ACC112 (cell line): Measurements from ENCODE around the gene SMARCD3.

Experiments used
- H2AFZ ChIP-seq: fragments of 200-600 bp; sonication (generic); one replicate; pipeline ENCODE4 v1.6.0; 2017; ENCODE audit warnings: antibody characterized with exemption, low read length; ENCODE audit not compliant: unreplicated experiment
- H3K27ac ChIP-seq: fragments of 200-600 bp; sonication (generic); 2 replicates; pipeline ENCODE4 v1.5.1; 2014; ENCODE audit warnings: low read depth, mild to moderate bottlenecking, antibody characterized with exemption, low read length, moderate library complexity
- H3K27me3 ChIP-seq: fragments of 200-600 bp; sonication (generic); 2 replicates; pipeline ENCODE4 v1.6.1; 2014; ENCODE audit warnings: mild to moderate bottlenecking, antibody characterized with exemption, low read length, moderate library complexity, mixed read lengths; ENCODE audit not compliant: insufficient read depth
- H3K36me3 ChIP-seq: fragments of 200-600 bp; sonication (generic); 2 replicates; pipeline ENCODE4 v1.6.1; 2016; ENCODE audit warnings: mild to moderate bottlenecking, antibody characterized with exemption, low read length, moderate library complexity, mixed read lengths; ENCODE audit not compliant: insufficient read depth
- H3K4me1 ChIP-seq: fragments of 200-600 bp; sonication (generic); one replicate; pipeline ENCODE4 v1.6.1; 2016; ENCODE audit warnings: low read length, mixed read lengths; ENCODE audit not compliant: insufficient read depth, unreplicated experiment, control insufficient read depth
- H3K4me3 ChIP-seq: fragments of 200-600 bp; sonication (generic); 2 replicates; pipeline ENCODE4 v1.5.1; 2014; ENCODE audit warnings: mild to moderate bottlenecking, low read depth, low read length
- H3K79me2 ChIP-seq: fragments of 200-600 bp; sonication (generic); one replicate; pipeline ENCODE4 v1.6.0; 2016; ENCODE audit warnings: low read length; ENCODE audit not compliant: control insufficient read depth, unreplicated experiment, insufficient read depth

Gene SMARCD3

DNA sequence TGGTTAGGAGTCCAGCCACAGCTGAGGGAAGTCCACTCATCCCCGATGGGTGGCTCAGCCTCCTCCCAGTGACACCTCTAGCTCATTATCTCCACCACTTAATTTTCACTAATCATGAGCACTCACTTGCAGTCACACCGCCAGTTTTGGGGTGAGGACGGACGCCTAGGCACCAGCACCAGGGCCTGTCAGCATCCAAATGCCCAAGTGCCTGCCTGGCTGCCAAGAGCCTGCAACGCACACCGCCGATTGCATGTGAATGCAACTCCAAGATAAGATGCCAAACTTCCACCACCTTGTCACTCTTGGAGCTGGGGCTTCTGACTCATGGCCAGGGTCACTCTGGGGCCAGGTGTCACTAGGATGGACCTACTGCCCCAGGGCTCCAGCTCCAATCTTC lies 24.4 kb upstream of the SMARCD3 start:
- no peak overlapping the region for H3K4me3 ChIP-seq
- H3K27me3 ChIP-seq = no peaks in the 10 kb centered on the region
- H2AFZ ChIP-seq = no peak overlapping the region
- no peak overlapping the region for H3K27ac ChIP-seq
- H3K36me3 ChIP-seq = no peaks in the 10 kb centered on the region
- H3K4me1 ChIP-seq = no peaks in the 10 kb centered on the region
- no peaks in the 10 kb centered on the region for H3K79me2 ChIP-seq

DNA sequence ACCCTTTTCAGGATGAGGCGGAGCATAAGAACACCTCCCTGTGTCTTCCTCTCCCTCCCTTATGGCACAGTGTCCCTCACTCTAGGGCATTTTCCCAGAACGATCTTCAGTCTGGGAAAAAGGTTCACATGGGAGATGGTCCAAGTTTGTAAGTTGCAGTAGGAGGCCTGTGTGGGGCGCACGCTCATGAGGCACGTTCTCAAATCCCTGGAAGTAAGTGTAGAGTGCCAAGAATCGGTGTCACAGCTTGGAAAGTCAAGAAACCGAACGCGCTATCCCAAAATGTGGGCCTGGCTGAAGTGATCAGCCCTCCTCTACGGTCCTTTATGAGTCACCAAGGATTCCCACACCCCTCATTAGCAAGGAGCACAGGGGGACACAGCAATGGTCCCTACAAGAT lies 23.9 kb upstream of the SMARCD3 start:
- no peak overlapping the region for H3K27ac ChIP-seq
- H3K4me3 ChIP-seq = no peak overlapping the region
- no peaks in the 10 kb centered on the region for H3K79me2 ChIP-seq
- H3K36me3 ChIP-seq = no peaks in the 10 kb centered on the region
- H3K4me1 ChIP-seq = no peaks in the 10 kb centered on the region
- H3K27me3 ChIP-seq = no peaks in the 10 kb centered on the region
- H2AFZ ChIP-seq = no peak overlapping the region

DNA sequence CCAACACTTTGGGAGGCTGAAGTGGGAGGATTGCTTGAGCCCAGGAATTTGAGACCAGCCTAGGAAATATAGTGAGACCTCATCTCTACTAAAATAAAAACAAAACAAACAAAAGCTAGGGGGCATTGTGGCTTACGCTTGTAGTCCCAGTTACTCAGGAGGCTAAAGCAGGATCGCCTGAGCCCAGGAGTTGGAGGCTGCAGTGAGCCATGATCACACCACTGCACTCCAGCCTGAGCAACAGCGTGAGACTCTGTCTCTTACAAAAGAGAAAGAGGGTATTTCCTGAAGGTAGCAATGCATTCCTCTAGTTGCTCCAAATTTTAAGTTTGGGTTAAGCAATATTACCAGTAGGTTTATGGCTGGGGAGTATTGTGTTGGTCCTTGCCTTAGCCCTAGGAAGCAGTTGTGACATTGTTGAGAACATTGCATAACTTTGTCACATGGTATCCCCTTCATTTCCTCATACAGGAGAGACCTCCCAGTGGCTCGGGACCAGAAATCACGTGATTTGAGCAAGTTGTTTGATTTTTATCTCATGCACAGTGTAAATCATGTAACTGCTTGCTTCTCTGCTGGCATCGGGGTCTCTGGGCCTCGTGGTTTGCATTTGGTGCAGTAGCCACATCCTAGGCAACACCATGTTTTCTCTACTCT lies 23.3 kb upstream of the SMARCD3 start:
- Histone ChIP-seq H3K79me2 (no peaks in the 10 kb centered on the region), H3K27ac (no peak overlapping the region), H3K36me3 (no peaks in the 10 kb centered on the region), H3K4me3 (no peak overlapping the region), H2AFZ (no peak overlapping the region), H3K27me3 (no peaks in the 10 kb centered on the region), H3K4me1 (no peaks in the 10 kb centered on the region)

DNA sequence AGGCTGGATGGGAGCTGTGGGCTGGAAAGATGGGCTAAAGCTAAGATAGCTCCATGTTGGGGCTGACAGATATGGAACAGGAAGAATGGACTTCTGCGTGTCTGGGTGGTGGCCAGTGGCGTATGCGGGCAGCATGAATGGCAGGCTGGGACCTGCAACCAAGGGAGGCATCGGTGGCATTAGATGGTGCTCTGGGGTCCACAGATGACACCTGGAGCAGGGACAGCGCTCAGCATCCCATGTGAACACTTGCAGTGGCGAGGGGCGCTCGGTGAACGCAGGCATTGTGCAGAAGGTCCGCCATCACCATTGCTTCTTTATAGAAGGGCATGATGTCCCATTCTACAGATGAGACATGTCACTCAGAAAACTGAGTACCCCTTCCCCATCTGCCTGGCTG lies 21.0 kb upstream of the SMARCD3 start:
- no peaks in the 10 kb centered on the region for H3K79me2 ChIP-seq
- no peaks in the 10 kb centered on the region for H3K36me3 ChIP-seq
- H2AFZ ChIP-seq = no peak overlapping the region
- no peak overlapping the region for H3K27ac ChIP-seq
- no peak overlapping the region for H3K4me3 ChIP-seq
- no peaks in the 10 kb centered on the region for H3K27me3 ChIP-seq
- H3K4me1 ChIP-seq = no peaks in the 10 kb centered on the region

DNA sequence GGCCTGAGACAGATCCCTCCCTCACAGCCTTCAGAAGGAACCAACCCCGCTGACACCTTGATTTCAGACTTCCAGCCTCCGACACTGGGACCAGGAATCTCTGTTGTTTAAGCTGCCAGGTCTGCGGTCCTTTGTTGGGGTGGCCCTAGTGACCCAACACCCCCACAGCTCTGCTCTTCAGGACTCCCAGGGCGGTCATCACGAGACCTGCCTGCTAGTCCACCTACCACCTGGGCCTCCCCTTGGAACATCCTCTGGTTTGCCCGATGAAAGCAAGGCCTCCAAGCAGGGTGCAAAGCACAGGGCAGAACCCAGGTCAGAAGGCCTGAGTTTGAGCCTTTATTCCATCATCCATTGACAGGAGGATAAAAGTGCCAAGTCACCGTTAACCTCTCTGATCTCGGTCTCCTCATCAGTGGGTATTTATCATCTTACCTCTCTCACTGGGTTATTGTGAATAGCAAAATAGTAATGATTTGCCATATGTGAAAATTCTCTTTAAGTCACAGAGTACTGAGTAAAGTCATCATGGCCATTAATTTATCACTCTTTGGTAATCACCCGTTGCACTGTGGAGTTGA lies 16.9 kb upstream of the SMARCD3 start:
- Histone ChIP-seq H3K79me2 (no peaks in the 10 kb centered on the region), H3K27me3 (peaks cover 29% of the 10 kb centered on the region), H3K4me1 (no peaks in the 10 kb centered on the region), H2AFZ (no peak overlapping the region), H3K27ac (no peak overlapping the region), H3K4me3 (no peak overlapping the region), H3K36me3 (no peaks in the 10 kb centered on the region)

DNA sequence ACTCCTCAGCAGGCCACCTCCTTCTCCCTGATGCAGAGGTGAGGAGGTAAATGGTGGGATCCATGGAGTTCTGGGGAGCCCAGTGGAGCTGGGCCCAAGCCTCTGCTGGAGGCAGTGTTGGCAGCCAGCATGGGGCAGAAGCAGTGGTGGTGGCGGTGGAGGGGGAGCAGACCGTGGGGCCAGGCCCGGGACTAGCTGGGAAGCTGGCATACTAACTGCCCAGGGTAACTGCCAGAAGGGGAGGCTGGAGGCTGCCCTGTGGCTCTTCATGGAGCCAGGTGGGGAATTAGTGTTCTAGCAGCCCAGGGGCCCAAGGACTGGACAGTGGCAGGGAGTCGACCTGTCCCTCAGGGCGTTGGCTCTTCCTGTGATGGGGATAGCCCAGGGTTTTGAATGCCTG lies 16.1 kb upstream of the SMARCD3 start:
- Histone ChIP-seq H3K4me3 (no peak overlapping the region), H3K4me1 (no peaks in the 10 kb centered on the region), H2AFZ (no peak overlapping the region), H3K79me2 (no peaks in the 10 kb centered on the region), H3K27ac (no peak overlapping the region), H3K27me3 (peaks cover 32% of the 10 kb centered on the region), H3K36me3 (no peaks in the 10 kb centered on the region)

DNA sequence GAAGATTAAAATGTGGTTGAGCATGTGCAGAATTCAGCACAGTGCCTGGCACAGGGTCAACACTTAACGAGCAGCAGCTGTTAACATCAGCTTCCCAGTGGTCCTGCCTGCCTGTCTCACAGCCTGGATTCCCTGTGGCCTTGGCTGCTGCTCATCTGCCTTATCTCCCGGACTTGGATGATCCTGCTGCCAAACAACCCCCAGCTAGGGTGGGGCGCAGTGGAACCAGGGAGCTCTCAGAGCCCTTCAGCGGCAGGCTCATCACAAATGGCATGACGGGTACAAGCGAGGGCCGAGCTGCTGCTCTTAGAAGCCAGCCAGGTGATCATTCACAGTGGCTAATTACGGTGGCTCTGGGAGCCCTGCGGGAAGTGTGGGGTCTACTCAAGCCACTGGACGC lies 13.0 kb upstream of the SMARCD3 start:
- Histone ChIP-seq H3K27me3 (peaks cover 32% of the 10 kb centered on the region), H3K27ac (no peak overlapping the region), H3K4me1 (no peaks in the 10 kb centered on the region), H3K36me3 (no peaks in the 10 kb centered on the region), H2AFZ (no peak overlapping the region), H3K4me3 (no peak overlapping the region), H3K79me2 (no peaks in the 10 kb centered on the region)

DNA sequence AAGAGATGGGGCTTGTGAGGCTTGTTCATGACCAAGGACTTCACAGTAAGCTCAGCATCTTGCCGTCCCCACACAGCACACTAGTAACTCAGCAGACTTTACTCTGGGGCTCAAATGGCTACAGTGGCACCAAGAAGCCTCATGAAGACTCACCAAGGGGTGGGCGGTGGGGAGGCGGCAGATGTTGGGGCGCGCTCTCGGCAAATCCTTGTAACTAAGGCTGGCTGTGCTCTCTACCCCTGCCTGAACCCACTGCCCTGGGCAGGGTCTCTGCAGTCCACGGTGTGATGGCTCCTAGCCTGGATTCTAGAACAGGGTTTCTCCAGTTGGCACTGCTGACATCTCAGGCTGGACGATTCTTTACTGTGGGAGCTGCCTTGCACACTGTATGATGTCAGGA lies 12.4 kb upstream of the SMARCD3 start:
- Histone ChIP-seq H3K4me3 (no peak overlapping the region), H3K4me1 (no peaks in the 10 kb centered on the region), H3K27ac (no peak overlapping the region), H3K36me3 (no peaks in the 10 kb centered on the region), H3K79me2 (no peaks in the 10 kb centered on the region), H3K27me3 (peaks cover 32% of the 10 kb centered on the region), H2AFZ (no peak overlapping the region)

DNA sequence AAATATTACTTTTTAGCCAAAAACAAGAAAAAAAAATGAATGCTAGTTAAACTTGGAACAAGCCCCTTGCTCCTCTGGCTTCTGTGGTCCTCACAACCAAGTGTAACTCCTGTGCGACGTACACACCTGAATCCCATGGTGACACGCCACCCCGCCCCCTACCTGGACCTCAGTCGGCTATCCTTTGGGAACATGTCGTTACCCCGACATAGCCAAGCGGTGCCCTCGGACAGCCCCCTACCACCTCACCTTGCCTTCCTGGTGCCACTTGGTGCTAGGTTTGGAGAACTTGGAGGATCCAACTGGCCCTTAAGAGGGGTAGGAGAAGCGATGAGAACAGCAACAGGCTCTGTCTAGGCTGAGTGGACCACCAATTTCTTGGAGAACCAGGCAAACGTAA lies 12.0 kb upstream of the SMARCD3 start:
- no peaks in the 10 kb centered on the region for H3K4me1 ChIP-seq
- no peaks in the 10 kb centered on the region for H3K79me2 ChIP-seq
- no peak overlapping the region for H2AFZ ChIP-seq
- H3K4me3 ChIP-seq = no peak overlapping the region
- no peak overlapping the region for H3K27ac ChIP-seq
- H3K27me3 ChIP-seq = peaks cover 32% of the 10 kb centered on the region
- H3K36me3 ChIP-seq = no peaks in the 10 kb centered on the region

DNA sequence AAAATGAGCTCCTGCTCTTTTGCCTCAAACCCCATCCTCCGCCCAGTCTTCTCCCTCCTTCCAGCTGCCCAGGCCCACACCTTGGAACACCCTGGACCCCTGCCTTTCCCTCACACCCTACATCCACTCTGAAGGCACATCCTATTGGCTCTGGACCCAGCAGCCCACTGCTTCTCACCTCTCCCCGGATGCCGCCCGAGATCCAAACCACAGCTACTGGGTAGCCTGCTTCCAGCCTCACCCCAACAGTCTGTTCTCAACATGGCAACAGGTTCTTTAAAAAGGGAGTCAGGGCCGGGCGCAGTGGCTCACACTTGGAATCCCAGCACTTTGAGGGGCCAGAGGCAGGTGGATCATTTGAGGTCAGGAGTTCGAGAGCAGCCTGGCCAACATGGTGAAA lies 9.5 kb upstream of the SMARCD3 start:
- no peak overlapping the region for H3K4me3 ChIP-seq
- H2AFZ ChIP-seq = no peak overlapping the region
- peaks cover 28% of the 10 kb centered on the region for H3K27me3 ChIP-seq
- no peak overlapping the region for H3K27ac ChIP-seq
- H3K4me1 ChIP-seq = no peaks in the 10 kb centered on the region
- no peaks in the 10 kb centered on the region for H3K79me2 ChIP-seq
- no peaks in the 10 kb centered on the region for H3K36me3 ChIP-seq

DNA sequence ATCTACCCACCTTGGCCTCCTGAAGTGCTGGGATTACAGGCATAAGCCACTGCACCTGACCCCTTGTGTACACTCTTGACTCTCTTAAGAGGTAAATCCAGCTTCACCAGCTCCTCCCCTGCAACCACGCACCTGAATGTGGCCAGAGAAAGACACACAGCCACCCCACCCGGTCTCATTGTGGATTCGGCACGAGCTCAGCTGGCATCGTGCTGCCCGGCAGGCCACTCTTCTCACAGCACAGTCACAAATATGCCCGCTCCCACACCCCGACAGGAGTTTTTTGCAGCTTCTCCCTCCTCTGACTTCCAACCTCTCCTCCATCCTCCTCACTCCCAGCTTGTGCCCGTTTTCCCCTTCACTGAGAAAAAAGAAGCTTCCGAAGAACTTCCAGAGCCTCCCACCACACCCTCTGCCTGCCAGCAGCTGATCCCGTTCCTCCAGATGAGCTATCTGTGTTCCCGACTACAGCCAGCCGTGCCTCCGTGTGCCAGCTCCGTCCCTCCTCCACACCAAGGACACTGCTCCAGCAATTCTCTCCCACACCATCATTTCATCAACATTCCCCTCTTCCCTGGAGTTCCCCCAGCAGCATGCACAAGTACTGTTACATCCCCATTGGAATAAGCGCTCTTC lies 8.0 kb upstream of the SMARCD3 start:
- Histone ChIP-seq H3K27ac (no peak overlapping the region), H3K27me3 (peaks cover 13% of the 10 kb centered on the region), H3K4me3 (no peak overlapping the region), H3K36me3 (no peaks in the 10 kb centered on the region), H3K79me2 (no peaks in the 10 kb centered on the region), H2AFZ (no peak overlapping the region), H3K4me1 (peaks cover 5% of the 10 kb centered on the region)
